Measurements from ENCODE around the gene MBP. TPM values are rescaled to one million over a fixed set of nuclear protein-coding genes. Genes with fewer than 3 reads are reported as not detected.

MBP gene
- total RNA-seq, 2 experiments from 2014 or later: 86.5 to 87.0 TPM

DNA sequence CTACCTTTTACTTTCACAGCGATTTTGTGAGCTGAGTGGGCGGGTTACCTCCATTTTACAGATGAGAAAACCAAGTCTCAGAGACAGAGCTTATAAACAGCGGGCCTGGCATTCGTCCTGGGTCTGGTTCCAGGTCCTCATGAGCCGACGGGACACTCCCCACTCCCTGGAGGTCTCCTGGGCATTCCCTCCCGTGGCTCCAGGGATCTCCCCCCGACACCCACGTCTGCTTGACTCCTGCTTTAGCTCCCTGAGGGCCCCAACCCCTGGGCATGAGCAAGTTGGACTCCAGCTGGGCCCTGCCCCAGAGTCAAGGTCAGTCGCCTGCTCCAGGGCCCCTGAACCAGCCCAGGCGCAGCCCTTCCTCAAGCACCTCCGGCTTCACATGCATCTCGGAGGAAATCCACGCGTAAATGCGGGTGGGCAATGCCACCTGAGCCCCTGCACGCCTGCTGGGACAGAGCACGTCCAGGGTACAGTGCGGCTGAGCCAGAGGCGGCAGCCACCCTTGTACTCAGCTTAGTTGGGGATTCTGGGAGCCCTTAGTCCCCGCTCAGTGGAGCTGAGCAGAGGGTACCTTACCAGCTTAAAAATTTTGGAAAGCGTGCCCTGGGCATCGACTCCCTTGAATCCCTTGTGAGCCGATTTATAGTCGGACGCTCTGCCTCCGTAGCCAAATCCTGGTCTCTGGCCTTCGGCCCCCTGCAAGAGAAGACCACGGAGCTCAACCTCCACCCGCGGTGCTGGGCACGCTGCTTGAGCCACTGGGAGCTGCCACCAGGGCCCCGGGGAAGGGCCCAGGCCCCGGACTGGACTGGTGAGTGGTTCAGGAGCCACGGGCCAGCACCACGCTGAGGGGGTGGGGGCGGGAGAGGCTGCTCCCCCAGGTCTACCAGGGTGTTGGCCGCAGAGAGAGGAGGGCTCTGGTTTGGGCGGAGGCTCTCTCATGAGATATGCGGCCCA lies 148.1 kb downstream of the MBP start:
- ChIA-PET POLR2A (interaction anchor here (1.2 kb wide), 1 partner anchor 24 kb away, joined by 3 read pairs; no protein-coding TSS in a partner anchor), CTCF (interaction anchor here (0.9 to 4.5 kb wide), 16 partner anchors 9 to 666 kb away, joined by 3 to 61 read pairs (median 6); no protein-coding TSS in a partner anchor)
- peaks cover 4% of the 10 kb centered on the region for H3K4me1 Mint-ChIP-seq (ENCODE audit: low read depth)
- no peaks in the 10 kb centered on the region for H3K36me3 Mint-ChIP-seq (ENCODE audit: low read depth)
- DNase-seq (no peak), ATAC-seq (no peak)
- no peaks in the 10 kb centered on the region for H3K27me3 Mint-ChIP-seq (ENCODE audit: low read depth)
- no peak overlapping the region for H3K4me3 Mint-ChIP-seq
- no peak overlapping the region for H3K27ac Mint-ChIP-seq
- H3K9me3 Mint-ChIP-seq (ENCODE audit: insufficient read depth): no peaks in the 10 kb centered on the region

DNA sequence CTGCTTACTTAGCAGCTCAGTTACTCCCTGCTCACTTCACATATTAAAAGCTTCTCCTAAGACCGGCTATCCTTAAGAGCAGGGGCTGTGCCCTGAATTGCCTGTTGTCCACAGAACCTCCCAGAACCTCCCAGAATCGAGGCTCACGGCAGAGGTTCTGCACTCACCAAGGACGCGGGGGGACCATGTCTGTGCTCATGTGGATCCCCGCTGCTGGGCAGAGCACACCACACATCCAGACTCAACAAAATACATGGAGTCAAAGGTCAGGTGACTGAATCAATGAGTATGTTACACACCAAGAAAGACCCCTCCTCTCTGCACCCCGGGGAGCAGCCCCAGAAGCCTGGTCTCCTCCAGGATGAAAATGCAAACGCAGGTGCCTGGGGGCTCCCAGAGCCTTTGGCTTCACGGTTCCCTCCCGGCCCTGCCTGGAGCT lies 149.0 kb downstream of the MBP start:
- DNase-seq (no peak), ATAC-seq (peak; percentile 23)
- Mint-ChIP-seq H3K4me3 (no peak overlapping the region), H3K4me1 (ENCODE audit: low read depth) (peaks cover 4% of the 10 kb centered on the region), H3K36me3 (ENCODE audit: low read depth) (no peaks in the 10 kb centered on the region), H3K27ac (no peak overlapping the region), H3K27me3 (ENCODE audit: low read depth) (no peaks in the 10 kb centered on the region), H3K9me3 (ENCODE audit: insufficient read depth) (no peaks in the 10 kb centered on the region)
- ChIA-PET CTCF (interaction anchor here (0.6 to 4.5 kb wide), 22 partner anchors 8 to 667 kb away, joined by 3 to 61 read pairs (median 4); no protein-coding TSS in a partner anchor), POLR2A (interaction anchor here (0.9 to 1.2 kb wide), 2 partner anchors 23 to 62 kb away, joined by 3 to 5 read pairs; no protein-coding TSS in a partner anchor)

DNA sequence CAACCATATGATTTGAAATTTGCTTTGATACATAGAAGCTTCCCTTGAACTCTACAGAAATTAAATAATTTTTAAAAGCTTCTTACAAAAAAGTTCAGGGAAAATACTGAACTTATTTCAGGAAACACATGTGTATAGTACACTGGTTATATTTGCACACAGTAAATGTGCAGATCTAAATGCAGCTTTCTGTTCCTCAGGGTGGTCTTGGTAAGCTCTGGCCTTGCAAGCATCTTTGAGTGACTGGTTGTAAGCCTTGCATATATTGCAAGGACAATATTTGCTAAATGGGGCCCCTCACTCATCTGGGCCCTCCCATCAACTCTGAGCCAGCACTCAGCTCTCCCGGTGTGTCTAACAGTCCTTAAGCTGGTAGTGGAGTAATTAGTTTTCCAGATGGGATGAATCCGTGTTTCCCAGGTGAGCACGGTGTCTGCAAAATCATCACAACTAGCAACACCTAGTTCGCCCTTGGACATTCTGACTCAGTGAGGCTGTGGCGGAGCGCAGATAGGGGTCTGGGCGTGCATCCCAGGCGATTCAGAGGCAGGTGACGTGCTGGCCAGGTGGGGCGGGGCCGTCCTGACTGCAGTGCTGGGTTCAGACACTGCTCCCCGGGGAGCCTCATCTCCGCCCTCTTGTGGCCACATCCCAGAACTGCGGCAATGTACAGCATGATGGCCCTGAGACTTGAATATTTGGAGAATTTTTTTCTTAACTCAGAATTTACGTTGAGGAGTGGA lies 149.6 kb downstream of the MBP start:
- ATAC-seq: peak; percentile 97
- Mint-ChIP-seq H3K27ac (no peak overlapping the region), H3K27me3 (ENCODE audit: low read depth) (no peaks in the 10 kb centered on the region), H3K4me3 (no peak overlapping the region), H3K36me3 (ENCODE audit: low read depth) (no peaks in the 10 kb centered on the region), H3K9me3 (ENCODE audit: insufficient read depth) (no peaks in the 10 kb centered on the region), H3K4me1 (ENCODE audit: low read depth) (peaks cover 4% of the 10 kb centered on the region)
- DNase-seq: peak; percentile 93
- ChIA-PET CTCF (interaction anchor here (0.6 to 4.5 kb wide), 36 partner anchors 9 to 681 kb away, joined by 3 to 61 read pairs (median 4); no protein-coding TSS in a partner anchor), POLR2A (interaction anchor here (0.9 to 1.2 kb wide), 2 partner anchors 22 to 61 kb away, joined by 3 to 5 read pairs; no protein-coding TSS in a partner anchor)

DNA sequence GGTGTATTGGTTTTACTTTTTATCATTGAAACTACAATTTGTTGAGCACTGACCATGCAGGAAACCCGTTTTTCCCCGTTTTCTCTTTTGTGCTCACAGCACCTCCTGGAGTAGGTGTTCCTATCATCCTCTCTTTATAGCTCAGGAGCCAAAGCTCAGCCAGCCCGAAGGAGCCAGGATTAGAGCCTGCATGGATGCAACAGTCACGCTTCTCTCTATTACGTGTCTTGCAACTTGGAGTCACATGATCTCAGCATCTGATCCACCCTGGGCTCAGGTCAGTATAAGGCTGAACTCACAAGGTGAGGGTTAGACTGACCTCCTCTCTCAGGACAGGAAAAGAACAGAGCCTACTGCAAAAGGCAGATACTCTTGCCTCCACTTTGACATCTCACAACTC lies 150.5 kb downstream of the MBP start:
- DNase-seq (no peak), ATAC-seq (no peak)
- POLR2A ChIA-PET: no interaction called here
- H3K9me3 Mint-ChIP-seq (ENCODE audit: insufficient read depth): no peaks in the 10 kb centered on the region
- no peak overlapping the region for H3K27ac Mint-ChIP-seq
- H3K27me3 Mint-ChIP-seq (ENCODE audit: low read depth): no peaks in the 10 kb centered on the region
- CTCF ChIA-PET: interaction anchor here (0.7 to 4.5 kb wide), 17 partner anchors 12 to 669 kb away, joined by 3 to 61 read pairs (median 6); no protein-coding TSS in a partner anchor
- no peaks in the 10 kb centered on the region for H3K36me3 Mint-ChIP-seq (ENCODE audit: low read depth)
- H3K4me1 Mint-ChIP-seq (ENCODE audit: low read depth): peaks cover 4% of the 10 kb centered on the region
- no peak overlapping the region for H3K4me3 Mint-ChIP-seq

DNA sequence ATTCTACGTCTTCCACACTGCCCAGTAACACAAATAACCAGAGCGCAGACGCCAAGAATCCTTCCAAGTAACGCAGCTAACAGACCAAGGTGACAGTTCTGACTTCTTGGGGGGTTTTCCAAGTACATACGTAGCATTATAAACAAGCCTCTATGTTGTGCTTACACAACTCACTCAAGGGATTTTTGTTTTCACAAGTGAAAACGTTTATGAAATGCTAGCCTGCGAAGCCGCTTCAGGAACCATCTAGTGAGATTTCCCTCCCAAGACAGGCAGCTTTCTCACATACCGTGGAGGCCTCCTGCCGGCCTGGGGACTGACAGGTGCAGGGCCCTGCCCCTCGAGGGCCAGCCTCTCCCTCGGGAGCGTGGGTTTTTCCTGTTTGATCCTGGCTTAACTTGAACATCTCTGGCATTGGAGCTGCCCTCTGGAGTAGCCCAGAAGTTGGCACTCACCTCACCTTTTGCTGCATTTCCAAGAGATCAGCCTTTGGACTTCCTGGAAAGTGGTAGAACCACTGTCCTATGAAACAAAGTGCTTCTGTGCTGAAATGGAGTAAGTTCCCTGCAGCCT lies 151.1 kb downstream of the MBP start:
- no peak overlapping the region for H3K4me3 Mint-ChIP-seq
- H3K9me3 Mint-ChIP-seq (ENCODE audit: insufficient read depth): no peaks in the 10 kb centered on the region
- peaks cover 4% of the 10 kb centered on the region for H3K4me1 Mint-ChIP-seq (ENCODE audit: low read depth)
- CTCF ChIA-PET: interaction anchor here (1.5 to 4.5 kb wide), 3 partner anchors 22 to 179 kb away, joined by 6 to 61 read pairs (median 6); no protein-coding TSS in a partner anchor
- DNase-seq: no peak
- H3K36me3 Mint-ChIP-seq (ENCODE audit: low read depth): no peaks in the 10 kb centered on the region
- ATAC-seq: no peak
- H3K27ac Mint-ChIP-seq: no peak overlapping the region
- no peaks in the 10 kb centered on the region for H3K27me3 Mint-ChIP-seq (ENCODE audit: low read depth)
- POLR2A ChIA-PET: interaction anchor here (0.6 kb wide), 1 partner anchor 29 kb away, joined by 3 read pairs; no protein-coding TSS in a partner anchor

DNA sequence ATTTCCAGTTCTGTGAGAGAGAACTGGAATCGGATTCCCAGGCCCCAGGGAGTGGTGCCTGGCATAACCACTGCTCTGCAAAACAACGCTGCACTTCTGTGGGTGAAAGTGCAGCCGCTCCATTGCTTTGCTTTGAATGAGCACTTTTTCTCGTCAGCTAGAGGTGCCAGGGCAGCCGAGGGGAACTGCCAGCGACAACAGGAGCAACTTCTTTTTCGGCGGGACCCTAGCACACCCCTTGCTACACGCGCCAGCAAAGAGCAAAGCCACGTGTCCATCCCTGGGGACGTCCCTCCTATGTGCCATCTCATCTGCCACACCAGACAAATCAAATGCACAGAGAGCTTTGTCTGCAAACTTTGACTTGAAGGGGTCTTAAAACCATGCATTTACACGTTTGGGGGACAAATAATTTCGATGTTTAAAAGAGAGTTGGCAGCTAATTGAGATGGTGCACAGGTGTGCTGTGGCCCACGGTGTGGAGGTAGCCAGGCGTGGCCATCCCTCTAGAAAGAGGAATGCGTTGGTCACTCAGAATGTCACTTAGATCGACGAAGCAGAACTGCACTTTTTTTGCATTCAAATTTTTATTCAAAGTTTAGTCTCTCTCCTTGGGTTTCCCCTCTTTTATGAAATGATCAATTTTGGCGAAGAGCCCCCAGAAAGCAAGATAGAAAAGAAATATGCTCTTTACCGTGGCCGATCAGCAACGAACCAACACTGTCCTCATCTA lies 151.8 kb downstream of the MBP start:
- DNase-seq (no peak), ATAC-seq (no peak)
- ChIA-PET POLR2A (interaction anchor here (0.6 kb wide), 1 partner anchor 29 kb away, joined by 3 read pairs; no protein-coding TSS in a partner anchor), CTCF (interaction anchor here (1.7 to 4.5 kb wide), 2 partner anchors 178 to 179 kb away, joined by 5 to 61 read pairs; no protein-coding TSS in a partner anchor)
- H3K4me1 Mint-ChIP-seq (ENCODE audit: low read depth): peaks cover 4% of the 10 kb centered on the region
- no peaks in the 10 kb centered on the region for H3K9me3 Mint-ChIP-seq (ENCODE audit: insufficient read depth)
- H3K27ac Mint-ChIP-seq: no peak overlapping the region
- H3K4me3 Mint-ChIP-seq: no peak overlapping the region
- H3K27me3 Mint-ChIP-seq (ENCODE audit: low read depth): no peaks in the 10 kb centered on the region
- H3K36me3 Mint-ChIP-seq (ENCODE audit: low read depth): no peaks in the 10 kb centered on the region

DNA sequence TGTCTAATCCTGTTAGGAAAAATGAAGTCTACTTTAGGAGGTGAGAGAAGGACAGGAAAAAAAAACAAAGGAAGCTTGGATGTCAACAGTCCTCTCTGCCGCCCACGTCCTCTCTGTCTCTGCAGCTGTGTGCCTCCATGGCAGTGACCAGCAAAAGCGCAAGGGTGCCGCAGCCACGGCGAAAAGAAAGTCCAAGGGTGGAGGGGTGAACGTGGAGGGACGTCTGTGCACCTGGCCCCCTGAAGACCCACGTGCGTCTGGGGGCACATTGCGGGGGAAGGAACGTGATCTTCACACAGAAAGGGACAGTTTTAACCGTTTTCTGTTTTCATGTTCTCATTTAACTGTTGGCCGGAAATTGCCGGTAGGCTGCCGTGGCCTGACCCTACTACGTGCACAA lies 152.7 kb downstream of the MBP start:
- ATAC-seq (no peak), DNase-seq (no peak)
- Mint-ChIP-seq H3K9me3 (ENCODE audit: insufficient read depth) (no peaks in the 10 kb centered on the region), H3K27me3 (ENCODE audit: low read depth) (no peaks in the 10 kb centered on the region), H3K27ac (no peak overlapping the region), H3K36me3 (ENCODE audit: low read depth) (no peaks in the 10 kb centered on the region), H3K4me1 (ENCODE audit: low read depth) (peaks cover 4% of the 10 kb centered on the region), H3K4me3 (no peak overlapping the region)
- CTCF ChIA-PET: interaction anchor here (1.7 kb wide), 1 partner anchor 177 kb away, joined by 5 read pairs; no protein-coding TSS in a partner anchor
- POLR2A ChIA-PET: no interaction called here

DNA sequence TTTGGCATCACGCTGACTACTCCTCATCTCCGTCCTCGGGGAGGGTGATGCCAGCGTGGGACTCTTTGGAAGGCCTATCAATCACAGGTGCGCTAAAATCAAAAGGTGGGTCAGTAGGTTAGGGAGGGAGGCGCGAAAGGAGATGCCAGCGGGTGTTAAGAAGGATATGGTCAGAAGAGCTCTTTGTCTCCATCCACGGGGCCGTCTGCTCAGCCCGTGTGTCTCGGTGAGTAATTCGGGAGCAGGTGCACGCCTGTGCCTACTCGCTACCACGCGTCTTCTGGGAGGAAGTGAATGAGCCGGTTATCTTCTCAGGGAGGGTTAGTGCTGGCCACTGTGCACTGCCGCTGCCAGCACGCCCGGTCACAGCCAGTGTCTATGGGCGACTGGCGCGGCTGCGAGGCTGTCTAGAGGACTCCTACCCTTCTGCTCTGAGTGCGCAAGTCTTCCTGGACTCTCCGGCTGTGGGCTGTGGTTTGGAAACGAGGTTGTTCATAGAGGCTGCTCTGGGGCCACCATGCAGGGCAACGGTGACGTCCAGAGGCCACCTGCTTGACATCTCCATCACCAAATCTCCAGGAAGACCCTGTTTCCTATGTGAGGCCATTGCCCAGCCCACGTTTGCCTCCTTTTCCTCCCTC lies 153.4 kb downstream of the MBP start:
- H3K9me3 Mint-ChIP-seq (ENCODE audit: insufficient read depth): no peaks in the 10 kb centered on the region
- ChIA-PET CTCF (interaction anchor here (1.7 kb wide), 1 partner anchor 176 kb away, joined by 5 read pairs; no protein-coding TSS in a partner anchor), POLR2A (no interaction called here)
- no peak for ATAC-seq
- H3K36me3 Mint-ChIP-seq (ENCODE audit: low read depth): no peaks in the 10 kb centered on the region
- no peaks in the 10 kb centered on the region for H3K27me3 Mint-ChIP-seq (ENCODE audit: low read depth)
- H3K4me3 Mint-ChIP-seq: no peak overlapping the region
- no peak overlapping the region for H3K27ac Mint-ChIP-seq
- DNase-seq: no peak
- peaks cover 4% of the 10 kb centered on the region for H3K4me1 Mint-ChIP-seq (ENCODE audit: low read depth)

DNA sequence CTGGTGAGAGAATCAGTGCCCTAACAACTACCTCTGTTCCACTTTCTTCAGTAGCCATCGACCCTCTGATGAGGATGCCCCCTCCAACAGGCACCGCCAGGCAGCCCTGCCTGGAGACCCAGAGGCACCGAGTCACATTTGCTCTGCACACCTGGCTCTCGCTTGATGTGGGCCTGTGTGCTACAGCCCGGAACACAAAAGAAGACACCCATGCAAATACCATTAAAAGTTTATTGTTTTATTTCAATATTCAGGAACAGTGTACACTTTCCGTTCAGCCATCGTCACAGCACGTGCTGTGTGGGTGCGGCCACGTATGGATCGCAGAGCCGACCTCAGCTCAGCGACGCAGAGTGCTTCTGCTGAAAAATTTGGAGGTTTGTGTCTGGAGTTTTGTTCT lies 154.0 kb downstream of the MBP start:
- Mint-ChIP-seq H3K4me3 (no peak overlapping the region), H3K27me3 (ENCODE audit: low read depth) (no peaks in the 10 kb centered on the region), H3K27ac (no peak overlapping the region), H3K9me3 (ENCODE audit: insufficient read depth) (no peaks in the 10 kb centered on the region), H3K4me1 (ENCODE audit: low read depth) (peaks cover 4% of the 10 kb centered on the region), H3K36me3 (ENCODE audit: low read depth) (no peaks in the 10 kb centered on the region)
- ChIA-PET POLR2A (no interaction called here), CTCF (no interaction called here)
- DNase-seq (no peak), ATAC-seq (no peak)

DNA sequence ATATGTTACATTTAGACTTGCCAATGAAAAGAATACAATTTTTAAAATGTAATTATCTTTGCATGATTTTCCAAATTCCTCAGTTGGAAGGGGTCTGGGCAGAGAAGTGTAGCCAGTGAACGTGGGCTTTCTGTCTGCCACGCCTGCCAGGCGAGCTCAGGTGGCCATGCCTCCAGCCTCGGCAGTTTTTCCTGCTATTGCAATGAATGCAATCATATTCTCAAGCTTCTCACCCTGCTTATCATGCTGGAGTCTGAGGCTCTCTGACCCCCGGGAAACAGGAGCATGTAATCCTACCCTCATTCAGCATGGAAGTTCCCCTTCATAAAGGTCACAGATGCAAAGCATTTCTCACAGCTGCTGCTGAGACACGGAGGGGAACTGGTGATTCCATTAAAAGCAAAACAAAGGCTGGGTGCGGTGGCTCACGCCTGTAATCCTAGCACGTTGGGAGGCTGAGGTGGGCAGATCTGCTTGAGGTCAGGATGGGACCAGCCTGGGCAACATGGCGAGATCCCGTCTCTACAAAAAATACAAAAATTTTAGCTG lies 154.8 kb downstream of the MBP start:
- Mint-ChIP-seq H3K4me1 (ENCODE audit: low read depth) (no peaks in the 10 kb centered on the region), H3K4me3 (no peak overlapping the region), H3K36me3 (ENCODE audit: low read depth) (no peaks in the 10 kb centered on the region), H3K27me3 (ENCODE audit: low read depth) (no peaks in the 10 kb centered on the region), H3K9me3 (ENCODE audit: insufficient read depth) (no peaks in the 10 kb centered on the region), H3K27ac (no peak overlapping the region)
- CTCF ChIA-PET: interaction anchor here (0.9 to 1.1 kb wide), 2 partner anchors 8 to 174 kb away, joined by 3 read pairs; no protein-coding TSS in a partner anchor
- DNase-seq (no peak), ATAC-seq (no peak)
- POLR2A ChIA-PET: no interaction called here
